Stimulated activated CD4-positive, alpha-beta T cell treated with anti-CD3 and anti-CD28 coated beads, Interleukin-2, amount 100 ng/mL, for 48 hours (primary cell): ENCODE data around the gene CAPS2.

Experiments used
- DNase-seq, 2 donors: peaks; one replicate each; pipeline ENCODE4 v3.0.0-alpha.2; 2020

CAPS2 gene

DNA sequence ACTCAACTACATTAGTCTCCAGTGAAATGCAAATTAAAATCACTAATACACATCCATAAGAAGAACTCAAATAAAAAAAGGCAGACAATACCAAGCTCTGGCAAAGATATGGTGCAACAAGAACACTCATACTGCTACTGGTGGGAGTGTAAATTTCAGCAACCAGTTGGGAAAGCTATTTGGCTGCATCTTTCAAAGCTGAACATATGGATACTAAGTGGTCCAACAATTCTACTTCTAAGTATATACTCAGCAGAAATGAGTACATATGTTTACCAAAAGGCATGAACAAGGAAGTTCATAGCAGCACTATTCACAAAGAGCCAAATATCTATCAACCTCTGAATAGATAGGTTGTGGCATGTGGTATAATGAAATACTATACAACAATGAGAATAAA is 27.3 kb downstream of the CAPS2 start:
- no peak for DNase-seq

DNA sequence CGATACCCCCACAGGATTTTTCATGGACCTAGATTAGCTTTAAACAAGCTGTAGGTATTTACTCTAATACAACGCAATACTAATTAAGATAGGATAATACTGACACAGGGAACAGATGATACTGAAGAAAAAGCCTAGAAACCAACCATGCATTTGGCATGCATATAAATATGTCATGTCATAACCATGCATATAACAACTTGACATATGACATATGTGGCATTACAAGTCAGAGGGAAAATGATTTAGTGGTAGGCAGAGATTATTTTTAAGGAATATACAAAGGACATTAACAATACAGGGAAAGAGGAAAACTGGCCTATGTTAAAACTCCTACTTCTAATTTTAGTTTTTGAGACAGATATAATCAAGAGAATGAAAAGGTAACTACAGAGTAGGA is 27.9 kb downstream of the CAPS2 start:
- no peak for DNase-seq

DNA sequence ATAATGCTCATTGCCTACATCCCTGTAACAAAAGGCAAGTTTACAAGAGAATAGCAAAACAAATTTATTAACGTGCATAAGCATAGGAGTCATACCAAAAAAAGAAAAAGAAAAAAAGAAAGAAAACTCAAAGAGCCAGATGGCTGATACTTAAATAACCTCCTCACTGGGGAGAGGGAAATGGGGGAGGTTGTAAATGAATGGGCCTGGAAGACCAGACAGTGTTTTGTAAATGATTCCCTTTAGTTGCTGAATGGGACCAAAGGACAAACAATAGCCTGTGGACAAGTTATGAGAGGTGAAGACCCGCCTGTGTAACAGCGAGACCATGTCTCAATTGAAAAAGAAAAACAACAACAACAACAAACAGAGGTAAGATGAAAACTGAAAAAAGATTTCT is 35.3 kb downstream of the CAPS2 start:
- DNase-seq, result no peak

DNA sequence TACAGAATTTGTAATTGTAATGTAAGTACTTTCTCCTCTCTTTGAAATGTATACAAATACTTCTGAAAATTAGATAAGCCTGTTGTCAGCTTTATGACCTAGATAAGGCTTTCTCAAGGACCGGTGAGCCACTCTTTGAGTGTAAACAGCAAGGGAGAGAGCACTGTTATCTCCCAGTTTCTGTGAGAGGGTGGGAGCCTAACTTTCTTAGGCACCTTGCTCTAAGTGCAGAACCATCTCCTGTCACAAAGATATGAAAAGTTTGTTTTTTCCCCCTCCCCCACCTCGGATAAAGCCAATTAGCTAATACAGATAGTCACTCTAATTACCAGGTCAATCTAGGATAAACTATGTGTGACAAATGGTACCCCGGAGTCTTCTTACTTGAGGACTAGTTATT is 35.8 kb downstream of the CAPS2 start:
- DNase-seq, result no peak

DNA sequence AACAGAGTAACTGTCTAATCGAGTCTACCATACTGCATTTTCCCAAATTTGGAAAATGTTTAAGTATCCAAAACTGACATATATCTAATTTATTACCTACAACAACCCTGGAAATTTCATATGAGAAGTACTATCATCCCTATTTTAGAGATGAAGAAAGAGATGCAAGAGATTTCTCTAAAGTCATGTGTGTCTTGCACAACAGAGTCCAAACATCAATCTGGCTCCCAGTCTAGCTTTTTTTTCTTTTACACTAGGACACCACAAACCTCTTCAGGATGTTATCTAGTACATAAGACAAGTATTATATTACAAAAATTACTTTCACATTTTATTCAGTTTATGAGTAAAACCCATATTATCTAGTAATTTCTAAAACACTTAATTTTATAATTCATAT is 39.1 kb downstream of the CAPS2 start:
- no peak for DNase-seq

DNA sequence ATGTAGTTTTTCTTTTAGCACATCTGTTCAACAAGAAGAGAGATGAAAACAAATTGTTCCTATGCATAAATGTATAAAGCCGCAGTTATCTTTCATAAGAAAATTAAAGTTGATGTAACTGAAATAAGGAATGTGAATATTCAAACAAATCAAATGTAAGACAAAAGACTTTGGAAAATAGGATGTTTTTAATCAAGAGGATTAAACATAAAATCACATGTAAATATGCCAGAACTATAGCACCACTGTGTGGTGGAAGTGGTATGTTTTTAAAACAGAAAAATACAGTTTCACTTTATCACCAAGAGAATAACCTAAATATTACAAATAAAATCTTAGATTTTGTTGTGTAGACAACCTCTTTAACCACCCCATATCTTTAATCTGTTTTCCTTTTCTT is 40.4 kb downstream of the CAPS2 start:
- no peak for DNase-seq

DNA sequence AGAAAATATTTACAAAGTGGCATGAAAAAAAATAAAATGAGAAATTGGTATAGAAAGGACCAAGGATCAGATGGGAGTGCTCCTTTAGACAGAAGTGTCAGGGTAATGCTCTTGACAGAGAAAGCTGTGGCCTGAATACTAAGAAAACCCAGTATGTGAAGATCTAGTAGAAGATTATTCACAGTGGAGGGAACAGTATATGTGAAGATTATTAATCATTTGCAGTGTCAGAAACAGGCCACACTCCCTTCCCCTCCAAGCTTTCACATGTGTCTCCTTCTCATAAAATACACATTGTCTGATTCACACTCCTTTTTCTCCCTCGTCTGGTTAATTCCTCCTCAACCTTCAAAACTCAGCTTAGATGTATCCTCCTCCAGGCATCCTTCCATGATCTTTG is 41.3 kb downstream of the CAPS2 start:
- DNase-seq, result no peak

DNA sequence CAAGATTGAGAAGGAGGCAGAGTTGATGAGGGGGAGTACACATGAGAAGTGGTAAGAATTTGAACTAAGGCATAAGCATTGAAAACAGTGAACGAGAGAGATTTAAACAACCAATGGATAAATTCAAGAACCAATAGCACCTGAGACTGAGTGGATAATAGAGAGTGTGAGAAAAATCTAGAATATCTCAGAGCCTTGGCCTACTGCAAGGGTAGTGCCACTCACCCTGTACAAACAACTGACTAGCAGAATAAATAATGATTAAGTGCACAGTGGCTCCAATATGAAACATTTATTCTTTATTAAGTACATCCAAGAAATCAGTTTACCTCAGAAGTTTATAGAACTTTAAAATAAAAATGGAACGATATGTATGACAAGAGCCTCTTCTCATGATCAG is 54.4 kb downstream of the CAPS2 start:
- no peak for DNase-seq

DNA sequence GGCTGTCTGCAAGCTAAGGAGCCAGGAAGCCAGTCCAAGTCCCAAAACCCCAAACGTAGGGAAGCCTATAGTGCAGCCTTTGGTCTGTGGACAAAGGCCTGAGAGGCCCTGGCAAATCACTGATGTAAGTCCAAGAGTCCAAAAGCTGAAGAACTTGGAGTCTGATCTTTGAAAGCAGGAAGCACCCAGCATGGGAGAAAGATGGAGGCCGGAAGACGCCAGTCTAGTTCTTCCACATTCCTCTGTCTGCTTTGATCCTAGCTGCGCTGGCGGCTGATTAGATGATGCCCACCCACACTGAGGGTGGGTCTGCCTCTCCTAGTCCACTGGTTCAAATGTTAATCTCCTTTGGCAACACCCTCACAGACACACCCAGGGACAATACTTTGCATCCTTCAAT is 58.5 kb downstream of the CAPS2 start:
- no peak for DNase-seq

DNA sequence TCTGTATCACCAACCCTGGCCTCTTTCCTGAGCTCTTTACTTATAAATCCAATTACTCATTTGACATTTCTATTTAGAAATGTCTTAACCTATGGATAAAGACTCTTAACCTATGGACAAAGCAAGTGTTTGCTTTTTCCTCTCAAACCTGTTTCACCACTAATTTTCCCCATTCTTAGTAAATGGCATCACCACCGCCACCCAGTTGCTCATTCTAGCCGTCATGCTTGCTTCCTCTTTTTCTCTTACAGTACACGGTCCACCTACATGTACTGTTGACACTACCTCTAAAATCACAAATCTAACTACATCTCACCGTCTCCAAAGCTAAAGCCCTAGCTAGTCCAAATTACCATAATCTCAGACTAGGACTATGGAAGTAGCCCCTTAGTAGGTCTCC is 60.0 kb downstream of the CAPS2 start:
- no peak for DNase-seq

DNA sequence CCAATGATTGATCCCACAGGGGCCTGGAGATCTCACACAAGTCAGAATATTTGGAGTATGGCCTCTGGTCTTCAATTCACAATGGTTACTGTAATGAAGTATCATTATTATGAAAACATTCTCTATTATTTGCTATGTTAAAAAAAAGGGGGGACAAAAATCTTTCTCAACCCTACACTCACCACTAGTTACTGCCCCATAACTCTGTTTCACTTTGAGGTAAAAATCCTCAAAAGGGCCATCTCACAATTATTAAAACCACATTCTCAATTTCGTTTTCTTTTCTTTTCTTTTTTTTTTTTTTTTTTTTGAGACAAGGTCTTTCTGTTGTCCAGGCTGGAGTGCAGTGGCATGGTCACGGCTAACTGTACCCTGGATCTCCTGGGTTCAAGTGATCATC is 60.9 kb downstream of the CAPS2 start:
- DNase-seq, result no peak

DNA sequence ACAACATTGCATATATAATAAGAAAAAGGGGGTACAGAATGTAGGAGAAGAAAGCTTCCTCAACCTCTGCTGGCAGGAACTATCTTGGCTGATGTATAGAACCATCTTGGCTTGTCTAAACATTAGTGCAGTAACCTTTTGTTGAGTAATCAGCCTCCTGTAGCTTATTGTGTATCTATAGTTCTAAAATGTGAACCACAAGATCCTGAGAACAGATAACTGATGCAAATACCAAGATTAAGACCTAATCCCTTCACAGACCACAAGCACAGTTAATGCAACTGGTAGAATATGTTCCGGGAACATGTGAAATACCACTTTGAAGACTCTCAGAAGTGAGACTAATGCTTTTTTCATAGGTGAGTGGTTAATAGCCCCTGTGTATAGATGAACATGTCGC is 69.8 kb downstream of the CAPS2 start:
- DNase-seq, result no peak

DNA sequence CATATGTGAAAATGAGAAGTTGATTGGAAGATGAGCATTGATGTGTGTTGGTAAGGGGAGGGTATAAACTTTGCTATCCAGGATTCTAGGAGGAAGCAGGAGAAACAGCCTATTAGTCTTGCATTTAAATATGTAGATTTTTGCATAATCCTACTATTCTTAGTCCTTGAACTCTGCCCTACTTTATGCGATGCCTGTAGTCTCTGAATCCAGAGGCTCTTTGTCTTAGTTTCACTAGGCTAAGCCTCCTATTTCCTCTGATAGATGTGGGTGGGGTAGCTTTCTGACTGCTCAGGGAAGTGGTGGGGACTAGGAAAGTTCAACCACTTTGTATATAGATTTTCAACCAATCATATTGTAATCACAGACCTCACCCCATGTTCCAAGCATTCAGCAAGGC is 71.0 kb downstream of the CAPS2 start:
- DNase-seq, result no peak

DNA sequence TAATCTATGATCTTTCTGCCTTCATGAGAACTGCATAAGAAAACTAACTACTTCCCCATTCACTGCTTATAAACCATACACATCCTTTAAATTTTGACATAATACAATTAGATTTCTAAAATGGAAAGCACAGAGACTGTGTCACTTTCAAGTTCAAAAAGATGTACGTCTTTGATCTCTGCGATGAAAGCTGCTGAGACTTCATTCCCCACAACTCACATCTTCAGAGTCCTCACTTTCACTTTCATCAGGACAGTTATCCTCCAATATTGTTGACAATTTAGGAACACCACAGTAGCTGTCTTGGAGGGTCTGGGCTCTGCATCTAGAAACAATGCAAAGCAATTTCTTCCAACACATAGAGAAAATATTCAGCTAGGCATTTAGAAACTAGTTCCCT is 72.6 kb downstream of the CAPS2 start:
- DNase-seq, result no peak

DNA sequence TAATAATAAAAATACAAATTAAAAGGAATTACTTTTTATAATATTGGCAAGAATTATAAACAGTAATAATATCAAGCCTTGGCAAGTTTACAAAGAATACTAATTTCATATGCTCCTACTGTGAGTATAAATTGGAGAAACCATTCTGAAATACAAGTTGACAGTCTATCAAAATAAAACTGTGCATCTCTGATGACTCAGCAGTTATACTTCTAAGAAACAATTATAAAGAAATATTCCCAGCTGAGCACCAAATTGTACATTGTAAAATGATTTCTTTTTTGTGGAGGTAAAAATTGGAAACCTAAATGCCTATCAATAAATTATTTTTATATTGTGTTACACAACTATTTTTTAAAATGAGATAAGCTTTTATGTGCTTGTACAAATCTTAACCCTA is 85.0 kb downstream of the CAPS2 start:
- no peak for DNase-seq

DNA sequence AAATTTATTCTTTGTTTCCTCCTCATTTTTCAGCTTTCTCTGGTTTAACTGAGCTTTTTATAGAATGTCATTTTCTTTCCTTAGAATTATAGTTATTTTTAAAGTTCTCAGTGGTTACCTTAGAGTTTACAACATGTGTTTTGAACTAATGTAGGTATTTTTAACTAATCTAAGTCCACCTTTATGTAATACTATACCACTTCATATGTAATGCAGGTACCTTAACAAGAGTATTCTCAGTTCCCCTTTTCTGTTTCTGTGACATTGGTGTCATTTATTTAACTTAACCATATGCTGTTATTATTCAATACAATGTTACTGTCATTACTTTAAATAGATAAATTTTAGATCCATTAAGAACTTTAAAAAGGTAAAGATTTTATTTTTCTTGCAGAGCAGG is 90.1 kb downstream of the CAPS2 start:
- DNase-seq, result no peak

DNA sequence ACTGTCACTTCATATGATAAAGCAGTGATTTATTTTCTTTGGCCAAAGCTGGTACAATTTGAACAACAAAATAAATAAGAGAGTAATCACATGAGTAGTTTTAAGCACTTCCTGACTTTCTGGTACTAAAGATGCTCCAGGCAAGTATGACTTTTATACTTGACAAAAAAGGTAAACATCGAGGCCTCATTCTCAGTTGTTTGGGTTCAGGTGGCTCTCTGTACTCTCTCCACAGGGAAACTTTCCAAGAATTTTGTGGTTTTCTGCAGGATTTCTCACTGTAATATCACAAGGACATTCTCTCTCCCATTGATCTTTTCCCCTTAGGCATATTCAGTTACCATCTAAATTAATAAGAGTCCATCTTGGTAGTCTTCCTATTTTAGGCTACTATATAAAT is 93.9 kb downstream of the CAPS2 start:
- DNase-seq, result no peak

DNA sequence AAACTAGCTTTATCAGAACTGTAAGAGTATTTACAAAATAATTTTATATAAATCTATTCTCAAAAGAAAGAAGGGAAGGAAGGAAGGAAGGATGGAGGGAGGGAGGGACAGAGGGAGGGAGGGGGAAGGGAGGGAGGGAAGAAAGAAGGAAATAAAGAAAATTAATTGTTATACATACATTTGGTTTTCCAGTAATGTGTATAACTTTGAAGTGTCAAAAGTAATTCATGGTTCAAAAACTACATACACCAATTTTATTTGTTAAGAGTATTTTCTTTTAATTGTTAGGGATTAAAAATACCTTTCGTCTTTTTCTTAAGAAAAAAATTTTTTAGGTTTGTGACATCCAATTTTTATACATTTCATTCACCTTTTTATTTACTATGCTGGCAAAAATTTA is 103.0 kb downstream of the CAPS2 start:
- DNase-seq, result no peak
